Kidney (tissue), 14 donors: ENCODE measurements around the gene COX5B. TPM values are rescaled to one million over a fixed set of nuclear protein-coding genes. Genes with fewer than 3 reads are reported as not detected.
"Not testable (repeated sequence)": the region's sequence is repeated elsewhere in the genome, so short reads cannot be mapped to it uniquely, and the experiment has no call there.

Experiments
- DNase-seq, 5 donors: peaks; one replicate each; pipeline ENCODE4 v3.0.0-alpha.2; 2013 to 2020
- FAIRE-seq: peaks from 2 replicates; lab custom pipeline; 2012; peaks lifted over from hg19 to GRCh38; lab: Jason Lieb, UNC
- H3K27ac ChIP-seq, 2 donors: one replicate each; pipeline ENCODE4 v1.7.0; 2013; ENCODE audit warnings: low read depth in 2 of 2, low read length in 2 of 2, inconsistent platforms in 1 of 2
- H3K27me3 ChIP-seq: one replicate; pipeline ENCODE4 v1.7.1; 2013; ENCODE audit warnings: low read length, inconsistent platforms; ENCODE audit not compliant: control insufficient read depth, insufficient read depth
- H3K36me3 ChIP-seq, 3 donors: one replicate each; pipeline versions ENCODE4 v1.7.0 to v1.7.1; 2013; ENCODE audit warnings: low read length in 3 of 3, control low read depth in 1 of 3, inconsistent platforms in 1 of 3; ENCODE audit not compliant: insufficient read depth in 3 of 3, control insufficient read depth in 2 of 3
- H3K4me1 ChIP-seq, 3 donors: one replicate each; pipeline versions ENCODE4 v1.7.0 to v1.7.1; 2013; ENCODE audit warnings: low read length in 3 of 3, inconsistent platforms in 1 of 3, low read depth in 1 of 3; ENCODE audit not compliant: control insufficient read depth in 2 of 3, insufficient read depth in 2 of 3
- H3K4me3 ChIP-seq, 3 donors: one replicate each; pipeline versions ENCODE4 v1.7.0 to v1.8.1; 2013; ENCODE audit warnings: low read length in 3 of 3, control low read depth in 1 of 3, inconsistent platforms in 1 of 3
- H3K9ac ChIP-seq, 3 donors: one replicate each; pipeline versions ENCODE4 v1.7.0 to v1.7.1; 2013; ENCODE audit warnings: low read length in 3 of 3, control low read depth in 1 of 3, inconsistent platforms in 1 of 3
- H3K9me3 ChIP-seq, 3 donors: one replicate each; pipeline versions ENCODE4 v1.7.0 to v1.7.1; 2013; ENCODE audit warnings: low read length in 3 of 3, control low read depth in 1 of 3, inconsistent platforms in 1 of 3; ENCODE audit not compliant: control insufficient read depth in 2 of 3, insufficient read depth in 1 of 3
- intact Hi-C: fragments of 100-400 bp; cut with DNase I; formaldehyde crosslinking; loops from one replicate; pipeline ENCODE4 v1.11.1; 2022
- polyA plus RNA-seq: library from polyadenylated mRNA; stranded (reverse); fragments of 350-450 nt; fragmentation: Illumina TruSeq; extraction: RNeasy Lipid Tissue Mini Kit (QIAGEN cat#74804); gene quantifications from one replicate; pipeline ENCODE4 v1.2.3, GENCODE V29; 2014; ENCODE audit warnings: low read depth, low replicate concordance; ENCODE audit not compliant: insufficient read depth
- total RNA-seq: library from RNA; stranded (reverse); fragmentation: NEBNext Ultra II Directional; extraction: Animal tissue kit (Norgen Biotek cat#: 25700); gene quantifications from one replicate; pipeline ENCODE4 v1.2.1, GENCODE V29; 2021
- TF ChIP-seq, protein P1 (sequence below): IDR thresholded peaks from 3 replicates; pipeline ENCODE4 v1.5.1; 2012; ENCODE audit warnings: mild to moderate bottlenecking, moderate library complexity, borderline replicate concordance; ENCODE audit not compliant: insufficient read depth; ENCODE audit errors: extremely low read depth
- donor health status: control.
- donor health status: control.
- donor health status: control.
- donor health status: control.
- donor health status: control.
- donor health status: DM: yes; HTN: yes; CAD: no.
- donor health status: Normal renal cell carcinoma (clear cell type).

COX5B gene
- total and polyA plus RNA-seq, 2 donors from 2014 or later: 238 to 1,246 TPM

DNA sequence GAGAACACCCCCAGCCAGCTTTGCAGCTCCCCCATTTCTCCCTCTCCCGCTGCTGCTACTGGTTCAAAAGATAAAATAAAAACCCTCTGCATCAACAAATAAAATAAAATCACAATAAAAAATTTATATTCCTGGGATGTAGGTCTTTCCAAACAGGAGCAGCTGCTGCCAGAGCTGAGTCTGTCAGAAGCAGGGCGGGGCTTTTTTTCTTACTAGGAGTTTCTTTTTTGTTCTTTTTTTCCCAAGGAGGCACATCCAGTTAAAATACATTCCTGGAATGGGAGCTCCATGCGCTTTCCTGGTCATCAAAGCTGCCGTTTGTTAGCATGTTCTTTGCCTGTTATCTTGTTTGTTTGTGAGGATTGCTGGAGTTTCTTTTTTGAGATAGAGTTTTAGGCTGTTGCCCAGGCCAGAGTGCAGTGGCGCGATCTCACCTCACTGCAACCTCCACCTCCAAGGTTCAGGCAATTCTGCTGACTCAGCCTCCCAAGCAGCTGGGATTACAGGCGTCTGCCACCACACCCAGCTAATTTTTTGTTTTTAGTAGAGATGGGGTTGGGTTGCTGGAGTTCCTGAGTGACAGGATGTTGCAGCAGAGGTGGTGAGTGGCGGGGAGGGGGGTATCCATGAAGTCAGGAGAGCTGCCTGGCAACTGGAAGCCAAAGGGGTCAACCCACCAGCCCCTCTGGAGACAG is 20.4 kb upstream of the COX5B start:
- intact Hi-C loops: not testable (repeated sequence)

DNA sequence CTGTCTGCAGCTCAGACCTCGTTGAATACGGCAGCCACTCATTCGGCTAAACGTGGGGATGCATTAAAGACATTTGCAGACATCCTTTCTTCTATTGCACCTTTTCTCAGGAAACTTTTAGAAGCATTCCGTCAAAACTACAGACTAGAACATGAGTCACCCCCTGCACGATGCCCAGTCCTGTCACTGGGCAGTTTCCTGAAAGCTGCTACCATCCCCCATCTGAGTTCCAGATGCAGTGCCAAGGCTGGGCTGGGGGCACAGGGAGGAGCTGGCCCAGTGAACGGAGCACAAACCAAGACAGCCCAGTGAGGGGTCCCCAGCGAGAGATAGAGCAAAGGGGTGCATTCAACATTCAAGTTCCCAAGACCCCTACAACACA is 19.8 kb upstream of the COX5B start:
- H3K9ac ChIP-seq, H3K9me3 ChIP-seq, DNase-seq, FAIRE-seq, H3K4me3 ChIP-seq, intact Hi-C loops, H3K4me1 ChIP-seq, H3K27ac ChIP-seq, H3K27me3 ChIP-seq, H3K36me3 ChIP-seq: not testable (repeated sequence)

More for the DNA sequence above, 20.4 kb upstream of the COX5B start:
- not testable (repeated sequence) for H3K36me3 ChIP-seq, H3K4me1 ChIP-seq, H3K4me3 ChIP-seq, DNase-seq, H3K27ac ChIP-seq, H3K9ac ChIP-seq, FAIRE-seq, H3K9me3 ChIP-seq, H3K27me3 ChIP-seq

- Histone ChIP-seq H3K27ac (no peak overlapping the region), H3K9ac (no peak overlapping the region), H3K27me3 (no peaks in the 10 kb centered on the region), H3K9me3 (no peaks in the 10 kb centered on the region), H3K4me1 (peaks cover 0 to 8% (median 7%) of the 10 kb centered on the region in 3 donors), H3K4me3 (no peak overlapping the region), H3K36me3 (peaks cover 9 to 19% (median 14%) of the 10 kb centered on the region in 3 donors)
- FAIRE-seq (no peak), DNase-seq (no peak)
- intact Hi-C loops: no loop called here
- TF ChIP-seq, protein P1, sequence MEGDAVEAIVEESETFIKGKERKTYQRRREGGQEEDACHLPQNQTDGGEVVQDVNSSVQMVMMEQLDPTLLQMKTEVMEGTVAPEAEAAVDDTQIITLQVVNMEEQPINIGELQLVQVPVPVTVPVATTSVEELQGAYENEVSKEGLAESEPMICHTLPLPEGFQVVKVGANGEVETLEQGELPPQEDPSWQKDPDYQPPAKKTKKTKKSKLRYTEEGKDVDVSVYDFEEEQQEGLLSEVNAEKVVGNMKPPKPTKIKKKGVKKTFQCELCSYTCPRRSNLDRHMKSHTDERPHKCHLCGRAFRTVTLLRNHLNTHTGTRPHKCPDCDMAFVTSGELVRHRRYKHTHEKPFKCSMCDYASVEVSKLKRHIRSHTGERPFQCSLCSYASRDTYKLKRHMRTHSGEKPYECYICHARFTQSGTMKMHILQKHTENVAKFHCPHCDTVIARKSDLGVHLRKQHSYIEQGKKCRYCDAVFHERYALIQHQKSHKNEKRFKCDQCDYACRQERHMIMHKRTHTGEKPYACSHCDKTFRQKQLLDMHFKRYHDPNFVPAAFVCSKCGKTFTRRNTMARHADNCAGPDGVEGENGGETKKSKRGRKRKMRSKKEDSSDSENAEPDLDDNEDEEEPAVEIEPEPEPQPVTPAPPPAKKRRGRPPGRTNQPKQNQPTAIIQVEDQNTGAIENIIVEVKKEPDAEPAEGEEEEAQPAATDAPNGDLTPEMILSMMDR: no peak
Observed at GRCh38 chr2:97644023-97644717, 1.7 kb upstream of the COX5B start.

GRCh38 chr2:97645112-97645694 is 659 bp upstream of the COX5B start:
- Histone ChIP-seq H3K9me3 (no peaks in the 10 kb centered on the region), H3K27ac (peak overlapping the region; percentile 90 to 95), H3K4me1 (peaks cover 0 to 8% (median 7%) of the 10 kb centered on the region in 3 donors), H3K27me3 (no peaks in the 10 kb centered on the region), H3K9ac (peak overlapping the region; percentile 50 to 84 (median 68)), H3K4me3 (peak overlapping the region; percentile 82 to 99 (median 83)), H3K36me3 (peaks cover 9 to 20% (median 16%) of the 10 kb centered on the region in 3 donors)
- DNase-seq (peak in 2 of 5 donors; percentile 61 to 87), FAIRE-seq (no peak)
- intact Hi-C loops: no loop called here
- TF ChIP-seq, protein P1: no peak
